OCI-LY7 (cell line): ENCODE measurements around the gene HERC5.

Source experiments
- EZH2phosphoT487 ChIP-seq: fragments of 200-600 bp; sonication (generic); IDR thresholded peaks from 2 replicates; pipeline ENCODE4 v1.6.1; 2018; ENCODE audit warnings: low read depth, borderline replicate concordance, mild to moderate bottlenecking, mixed run types, antibody characterized with exemption, low read length, moderate library complexity, mixed read lengths
- TF ChIP-seq, protein P1 (sequence below): fragments of 200-600 bp; sonication (generic); conservative IDR thresholded peaks from 2 replicates; pipeline ENCODE4 v1.5.1; 2014; ENCODE audit warnings: mild to moderate bottlenecking, antibody characterized with exemption, low read length, moderate library complexity, mixed read lengths

DNA sequence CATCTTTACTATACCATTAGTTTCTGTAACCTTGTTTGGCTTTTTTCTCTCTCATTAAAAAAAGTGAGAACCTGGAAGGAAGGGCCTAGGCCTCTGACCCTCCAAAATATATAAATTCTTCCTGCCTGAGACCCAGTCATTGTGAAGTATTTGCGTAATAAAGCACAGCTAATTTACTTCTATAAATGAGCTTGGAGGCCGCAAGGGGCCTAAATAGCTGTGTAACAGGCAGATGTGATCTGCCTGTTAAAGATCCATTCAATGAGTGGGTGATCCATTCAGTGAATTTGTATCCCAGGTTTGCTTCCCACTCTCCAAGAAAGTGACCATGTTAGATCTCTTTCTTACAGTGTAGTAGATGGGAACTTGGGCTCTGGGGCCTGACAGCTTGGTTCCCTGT lies 67.3 kb downstream of the HERC5 start:
- TF ChIP-seq, protein P1, sequence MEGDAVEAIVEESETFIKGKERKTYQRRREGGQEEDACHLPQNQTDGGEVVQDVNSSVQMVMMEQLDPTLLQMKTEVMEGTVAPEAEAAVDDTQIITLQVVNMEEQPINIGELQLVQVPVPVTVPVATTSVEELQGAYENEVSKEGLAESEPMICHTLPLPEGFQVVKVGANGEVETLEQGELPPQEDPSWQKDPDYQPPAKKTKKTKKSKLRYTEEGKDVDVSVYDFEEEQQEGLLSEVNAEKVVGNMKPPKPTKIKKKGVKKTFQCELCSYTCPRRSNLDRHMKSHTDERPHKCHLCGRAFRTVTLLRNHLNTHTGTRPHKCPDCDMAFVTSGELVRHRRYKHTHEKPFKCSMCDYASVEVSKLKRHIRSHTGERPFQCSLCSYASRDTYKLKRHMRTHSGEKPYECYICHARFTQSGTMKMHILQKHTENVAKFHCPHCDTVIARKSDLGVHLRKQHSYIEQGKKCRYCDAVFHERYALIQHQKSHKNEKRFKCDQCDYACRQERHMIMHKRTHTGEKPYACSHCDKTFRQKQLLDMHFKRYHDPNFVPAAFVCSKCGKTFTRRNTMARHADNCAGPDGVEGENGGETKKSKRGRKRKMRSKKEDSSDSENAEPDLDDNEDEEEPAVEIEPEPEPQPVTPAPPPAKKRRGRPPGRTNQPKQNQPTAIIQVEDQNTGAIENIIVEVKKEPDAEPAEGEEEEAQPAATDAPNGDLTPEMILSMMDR, result no peak
- TF ChIP-seq EZH2phosphoT487, result no peak
